Activated naive CD4-positive, alpha-beta T cell treated with anti-CD3 and anti-CD28 coated beads for 36 hours (primary cell): ENCODE measurements around the gene DUSP7. TPM values are rescaled to one million over a fixed set of nuclear protein-coding genes. Genes with fewer than 3 reads are reported as not detected.

Source experiments
- CTCF ChIA-PET: fragments of 350-600 bp; sonication (Branson Sonifier 250); formaldehyde crosslinking; loops from one replicate; lab custom pipeline; 2021; ENCODE audit warnings: antibody characterized with exemption; lab: Charles Lee
- DNase-seq: peaks from one replicate; pipeline ENCODE4 v3.0.0-alpha.2; 2020
- H3K27ac Mint-ChIP-seq: one replicate; pipeline ENCODE4 v1.8.0; 2021; ENCODE audit warnings: mild to moderate bottlenecking, mixed read lengths
- H3K27me3 Mint-ChIP-seq: one replicate; pipeline ENCODE4 v1.8.0; 2021; ENCODE audit warnings: low read depth, mixed read lengths
- H3K36me3 Mint-ChIP-seq: one replicate; pipeline ENCODE4 v1.8.0; 2021; ENCODE audit warnings: low read depth, mixed read lengths
- H3K4me1 Mint-ChIP-seq: one replicate; pipeline ENCODE4 v1.8.0; 2021; ENCODE audit warnings: low read depth, mixed read lengths
- H3K4me3 Mint-ChIP-seq: one replicate; pipeline ENCODE4 v1.8.0; 2021; ENCODE audit warnings: mild to moderate bottlenecking, moderate library complexity, mixed read lengths
- H3K9me3 Mint-ChIP-seq: one replicate; pipeline ENCODE4 v1.8.0; 2021; ENCODE audit warnings: mixed read lengths
- intact Hi-C: fragments of 100-400 bp; cut with micrococcal nuclease; formaldehyde crosslinking; loops from one replicate; pipeline ENCODE4 v1.15.1; 2023
- total RNA-seq, 2 experiments: library from RNA; stranded (reverse); gene quantifications; one replicate each; pipeline ENCODE4 v1.2.3, GENCODE V29; 2021

Gene DUSP7
- total RNA-seq: 1 to 10 TPM; 8.2 to 9.1 TPM

GRCh38 chr3:52056521-52056967 lies at the start of gene DUSP7:
Gene DUSP7 (minus strand): TSS chr3:52056571. CDS start chr3:52056366, 205 bp downstream.
- Mint-ChIP-seq H3K27me3 (no peaks in the 10 kb centered on the region), H3K4me3 (peak within 1 kb of the TSS; percentile 88), H3K9me3 (no peaks in the 10 kb centered on the region), H3K36me3 (peaks cover 7% of the 10 kb centered on the region), H3K27ac (peak within 1 kb of the TSS; percentile 78), H3K4me1 (peaks cover 31% of the 10 kb centered on the region)
- CTCF ChIA-PET: interaction anchor here (0.6 to 1.9 kb wide), 9 partner anchors 20 to 115 kb away, joined by 3 to 8 read pairs (median 6); partner anchors contain the start of genes ACY1, POC1A and RRP9
- intact Hi-C loops: loop anchor here (2.0 to 10.0 kb wide), 10 partner anchors 82 to 1462 kb away; partner anchors contain the start of genes ABHD14A, ABHD14B, DCAF1 and GNL3
- DNase-seq: peak; percentile 62

GRCh38 chr3:52104684-52105640 lies 48.6 kb upstream of the DUSP7 start:
- DNase-seq: no peak
- Mint-ChIP-seq H3K4me1 (no peaks in the 10 kb centered on the region), H3K27ac (no peak overlapping the region), H3K4me3 (no peak overlapping the region), H3K36me3 (peaks cover 12% of the 10 kb centered on the region), H3K27me3 (no peaks in the 10 kb centered on the region), H3K9me3 (peaks cover 8% of the 10 kb centered on the region)
- CTCF ChIA-PET: interaction anchor here (1.2 kb wide), 1 partner anchor 17 kb away, joined by 3 read pairs; no protein-coding TSS in a partner anchor
- intact Hi-C loops: no loop called here

- no peak for DNase-seq
- no peaks in the 10 kb centered on the region for H3K4me1 Mint-ChIP-seq
- peaks cover 13% of the 10 kb centered on the region for H3K36me3 Mint-ChIP-seq
- intact Hi-C loops: no loop called here
- CTCF ChIA-PET: no interaction called here
- no peak overlapping the region for H3K27ac Mint-ChIP-seq
- H3K9me3 Mint-ChIP-seq: peaks cover 8% of the 10 kb centered on the region
- H3K4me3 Mint-ChIP-seq: no peak overlapping the region
- H3K27me3 Mint-ChIP-seq: no peaks in the 10 kb centered on the region
Observed at GRCh38 chr3:52102934-52103333, 46.6 kb upstream of the DUSP7 start.

- CTCF ChIA-PET: no interaction called here
- no peak for DNase-seq
- Mint-ChIP-seq H3K9me3 (peaks cover 8% of the 10 kb centered on the region), H3K27me3 (no peaks in the 10 kb centered on the region), H3K4me3 (no peak overlapping the region), H3K27ac (peak overlapping the region; percentile 37), H3K36me3 (peaks cover 14% of the 10 kb centered on the region), H3K4me1 (no peaks in the 10 kb centered on the region)
- intact Hi-C loops: no loop called here
Observed at GRCh38 chr3:52099001-52099401, 42.6 kb upstream of the DUSP7 start.

GRCh38 chr3:52097851-52098507 lies 41.6 kb upstream of the DUSP7 start:
- Mint-ChIP-seq H3K27me3 (no peaks in the 10 kb centered on the region), H3K9me3 (peaks cover 8% of the 10 kb centered on the region), H3K36me3 (peaks cover 16% of the 10 kb centered on the region), H3K27ac (no peak overlapping the region), H3K4me1 (no peaks in the 10 kb centered on the region), H3K4me3 (no peak overlapping the region)
- DNase-seq: no peak
- intact Hi-C loops: no loop called here
- CTCF ChIA-PET: no interaction called here

- intact Hi-C loops: no loop called here
- H3K27me3 Mint-ChIP-seq: no peaks in the 10 kb centered on the region
- DNase-seq: no peak
- H3K36me3 Mint-ChIP-seq: peaks cover 14% of the 10 kb centered on the region
- H3K4me3 Mint-ChIP-seq: no peak overlapping the region
- peaks cover 2% of the 10 kb centered on the region for H3K9me3 Mint-ChIP-seq
- CTCF ChIA-PET: interaction anchor here (1.2 kb wide), 1 partner anchor 86 kb away, joined by 3 read pairs; no protein-coding TSS in a partner anchor
- no peaks in the 10 kb centered on the region for H3K4me1 Mint-ChIP-seq
- H3K27ac Mint-ChIP-seq: no peak overlapping the region
Observed at GRCh38 chr3:52095990-52096775, 39.8 kb upstream of the DUSP7 start.

GRCh38 chr3:52094571-52095485 lies 38.5 kb upstream of the DUSP7 start:
- Mint-ChIP-seq H3K27ac (no peak overlapping the region), H3K4me1 (no peaks in the 10 kb centered on the region), H3K4me3 (no peak overlapping the region), H3K9me3 (no peaks in the 10 kb centered on the region), H3K27me3 (no peaks in the 10 kb centered on the region), H3K36me3 (peaks cover 5% of the 10 kb centered on the region)
- CTCF ChIA-PET: no interaction called here
- no peak for DNase-seq
- intact Hi-C loops: no loop called here

- no peaks in the 10 kb centered on the region for H3K4me1 Mint-ChIP-seq
- H3K4me3 Mint-ChIP-seq: no peak overlapping the region
- peaks cover 5% of the 10 kb centered on the region for H3K36me3 Mint-ChIP-seq
- DNase-seq: no peak
- no peaks in the 10 kb centered on the region for H3K9me3 Mint-ChIP-seq
- H3K27ac Mint-ChIP-seq: no peak overlapping the region
- CTCF ChIA-PET: no interaction called here
- intact Hi-C loops: no loop called here
- H3K27me3 Mint-ChIP-seq: no peaks in the 10 kb centered on the region
Observed at GRCh38 chr3:52093756-52094545, 37.6 kb upstream of the DUSP7 start.

GRCh38 chr3:52092891-52093290 lies 36.5 kb upstream of the DUSP7 start:
- H3K4me1 Mint-ChIP-seq: no peaks in the 10 kb centered on the region
- no peaks in the 10 kb centered on the region for H3K27me3 Mint-ChIP-seq
- CTCF ChIA-PET: no interaction called here
- intact Hi-C loops: no loop called here
- H3K27ac Mint-ChIP-seq: no peak overlapping the region
- no peak overlapping the region for H3K4me3 Mint-ChIP-seq
- no peak for DNase-seq
- H3K36me3 Mint-ChIP-seq: peaks cover 5% of the 10 kb centered on the region
- H3K9me3 Mint-ChIP-seq: no peaks in the 10 kb centered on the region

- Mint-ChIP-seq H3K9me3 (no peaks in the 10 kb centered on the region), H3K27ac (no peak overlapping the region), H3K4me1 (peaks cover 6% of the 10 kb centered on the region), H3K27me3 (no peaks in the 10 kb centered on the region), H3K36me3 (peaks cover 5% of the 10 kb centered on the region), H3K4me3 (no peak overlapping the region)
- CTCF ChIA-PET: interaction anchor here (1.4 kb wide), 1 partner anchor 29 kb away, joined by 3 read pairs; no protein-coding TSS in a partner anchor
- no peak for DNase-seq
- intact Hi-C loops: no loop called here
Observed at GRCh38 chr3:52092271-52092660, 35.9 kb upstream of the DUSP7 start.
